ENCODE data around the gene TEX19. TPM values are rescaled to one million over a fixed set of nuclear protein-coding genes. Genes with fewer than 3 reads are reported as not detected.
"Not testable (repeated sequence)": the region's sequence is repeated elsewhere in the genome, so short reads cannot be mapped to it uniquely, and the experiment has no call there.

The TEX19 gene
- total RNA-seq, 4 donors from 2014 or later = not detected

GRCh38 chr17:82411396-82412053 lies 52.5 kb downstream of the TEX19 start:
- no peak for DNase-seq (ENCODE audit: low spot score in 2 of 2)
- Histone ChIP-seq H3K9me3 (no peaks in the 10 kb centered on the region), H3K4me3 (no peak overlapping the region), H3K27me3 (no peaks in the 10 kb centered on the region), H3K36me3 (peaks cover 10% of the 10 kb centered on the region), H3K4me1 (peaks cover 10% of the 10 kb centered on the region), H3K27ac (no peak overlapping the region)
- WGBS = 98% methylated on average over 20 of the region's 24 CpGs
- TF ChIP-seq POLR2A (IDR thresholded peaks at IDR 0.05) = no peak
- TF ChIP-seq EP300 (IDR thresholded peaks at IDR 0.05) = no peak
- no peak for TF ChIP-seq CTCF (IDR thresholded peaks at IDR 0.05)
- no peak for TF ChIP-seq POLR2AphosphoS5 (IDR thresholded peaks at IDR 0.05)

DNA sequence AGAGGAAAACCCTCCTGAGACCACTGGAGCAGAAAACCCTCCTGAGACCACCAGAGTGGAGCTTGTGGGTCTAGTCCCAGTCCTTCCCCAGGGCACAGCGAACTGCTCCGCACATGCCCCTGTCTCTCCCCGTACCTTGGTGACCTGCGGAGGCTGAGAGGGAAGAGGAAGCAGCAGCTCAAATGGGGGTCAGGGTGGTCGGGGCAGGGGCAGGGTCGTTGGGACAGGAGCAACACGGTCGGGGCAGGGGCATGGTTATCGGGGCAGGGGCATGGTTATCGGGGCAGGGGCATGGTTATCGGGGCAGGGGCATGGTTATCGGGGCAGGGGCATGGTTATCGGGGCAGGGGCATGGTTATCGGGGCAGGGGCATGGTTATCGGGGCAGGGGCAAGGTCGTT lies 53.0 kb downstream of the TEX19 start:
- H3K36me3 ChIP-seq = peaks cover 10% of the 10 kb centered on the region
- H3K4me1 ChIP-seq = peaks cover 10% of the 10 kb centered on the region
- DNase-seq (ENCODE audit: low spot score in 2 of 2); H3K4me3 ChIP-seq; H3K9me3 ChIP-seq; H3K27me3 ChIP-seq; H3K27ac ChIP-seq: not testable (repeated sequence)
- WGBS = 92% methylated on average over 15 of the region's 16 CpGs

DNA sequence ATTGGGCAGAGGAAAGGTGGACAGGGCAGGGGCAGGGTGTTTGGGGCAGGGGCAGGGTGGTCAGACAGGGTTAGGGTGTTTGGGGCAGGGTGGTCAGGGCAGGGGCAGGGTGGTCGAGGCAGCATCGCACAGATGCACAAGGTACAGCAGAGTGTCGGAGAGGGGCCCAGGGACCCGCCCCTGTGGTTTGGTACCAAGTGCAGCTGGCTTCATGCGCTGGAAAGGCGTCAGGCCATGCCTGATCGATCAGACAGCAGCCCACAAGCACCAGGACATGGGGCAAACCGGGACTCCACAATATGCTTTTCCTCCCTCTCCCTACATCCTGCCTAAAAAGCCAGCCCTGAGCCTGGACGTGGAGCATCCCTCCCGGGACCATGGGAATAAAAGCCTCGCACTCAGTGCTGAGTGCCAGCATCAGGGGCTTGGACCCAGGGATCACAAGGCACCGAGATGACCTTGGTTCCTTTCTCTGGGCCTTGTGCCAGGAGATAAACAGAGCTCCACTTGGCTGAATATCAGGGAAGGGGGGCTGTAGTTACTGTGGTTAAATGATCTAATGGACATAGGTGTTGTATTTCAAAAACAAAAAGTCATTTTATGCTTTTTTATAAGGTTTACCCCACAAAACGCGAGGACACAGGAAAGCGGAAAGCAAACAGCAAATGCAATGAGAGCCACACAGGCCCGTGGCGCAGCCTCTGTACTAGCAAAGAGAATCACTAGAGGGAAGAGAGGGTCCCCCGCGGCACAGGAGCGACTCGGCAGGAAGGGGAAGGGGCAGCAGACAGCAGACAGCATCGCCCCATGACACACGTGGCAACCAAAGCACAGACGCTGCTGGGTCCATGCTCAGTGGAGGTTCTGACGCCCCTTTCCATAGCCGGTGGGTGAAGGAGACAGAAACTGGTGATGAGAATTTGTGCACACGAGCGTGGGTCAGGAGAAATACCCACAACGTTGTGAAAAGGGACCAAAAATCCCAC lies 53.8 kb downstream of the TEX19 start:
- TF ChIP-seq EP300 (IDR thresholded peaks at IDR 0.05) = no peak
- TF ChIP-seq POLR2AphosphoS5 (IDR thresholded peaks at IDR 0.05) = no peak
- no peak for TF ChIP-seq POLR2A (IDR thresholded peaks at IDR 0.05)
- no peak for TF ChIP-seq CTCF (IDR thresholded peaks at IDR 0.05)
- H3K4me3 ChIP-seq = no peak overlapping the region
- no peaks in the 10 kb centered on the region for H3K9me3 ChIP-seq
- no peak overlapping the region for H3K27ac ChIP-seq
- DNase-seq (ENCODE audit: low spot score in 2 of 2) = no peak
- peaks cover 10% of the 10 kb centered on the region for H3K36me3 ChIP-seq
- WGBS = 89% methylated on average over 28 of the region's 29 CpGs
- peaks cover 17% of the 10 kb centered on the region for H3K4me1 ChIP-seq
- H3K27me3 ChIP-seq = no peaks in the 10 kb centered on the region

Other genes starting within 250 kb of the TEX19 start
- 10 to 100 TPM; 16.1 to 29.8 (median 20.3) TPM for gene CCDC57, start 146.4 kb upstream of the TEX19 start, total RNA-seq
- gene SLC16A3, start 130.2 kb upstream of the TEX19 start, total RNA-seq = 1 to 10 TPM; 3.6 to 7.6 (median 4.5) TPM
- 100 to 1,000 TPM in 1 of 4 donors, 10 to 100 TPM in 3; 52.3 to 142 (median 58.8) TPM for gene CSNK1D, start 85.5 kb upstream of the TEX19 start, total RNA-seq
- 1 to 10 TPM in 3 of 4 donors, under 1 TPM in 1; 0.29 to 4.4 (median 1.6) TPM for gene CD7, start 41.6 kb upstream of the TEX19 start, total RNA-seq
- gene SECTM1, start 25.5 kb upstream of the TEX19 start, total RNA-seq = 10 to 100 TPM in 3 of 4 donors, 1 to 10 TPM in 1; 9.5 to 37.8 (median 16.6) TPM
- not detected for gene UTS2R, start 12.5 kb downstream of the TEX19 start, total RNA-seq
- gene HEXD, start 59.1 kb downstream of the TEX19 start, total RNA-seq = 10 to 100 TPM; 28.1 to 84.6 (median 33.4) TPM
- 10 to 100 TPM; 13.0 to 33.5 (median 20.0) TPM for gene OGFOD3, start 59.3 kb downstream of the TEX19 start, total RNA-seq
- 10 to 100 TPM; 36.4 to 53.1 (median 45.6) TPM for gene CYBC1, start 91.5 kb downstream of the TEX19 start, total RNA-seq
- gene NARF, start 99.5 kb downstream of the TEX19 start, total RNA-seq = 100 to 1,000 TPM in 1 of 4 donors, 10 to 100 TPM in 3; 37.6 to 105 (median 44.7) TPM
- gene FOXK2, start 160.5 kb downstream of the TEX19 start, total RNA-seq = 10 to 100 TPM; 62.7 to 94.5 (median 78.4) TPM